Esophagus muscularis mucosa (tissue), 4 donors: ENCODE measurements around the gene PCDH19. TPM values are rescaled to one million over a fixed set of nuclear protein-coding genes. Genes with fewer than 3 reads are reported as not detected.

Experiments used
- DNase-seq: peaks from one replicate; pipeline ENCODE4 v3.0.0-alpha.2; 2017; ENCODE audit errors: extremely low spot score
- H3K27ac ChIP-seq, 4 donors: fragments of 200-600 bp; sonication (generic); replicated peaks in 1 of 4; 1 replicate in 3 of 4; 2 replicates in 1 of 4; pipeline ENCODE4 v1.5.1; 2016 to 2019; ENCODE audit warnings: mild to moderate bottlenecking in 1 of 4
- H3K27me3 ChIP-seq, 4 donors: fragments of 200-600 bp; sonication (generic); one replicate each; pipeline versions ENCODE4 v1.5.1 to v1.6.0; 2016 to 2019
- H3K36me3 ChIP-seq, 4 donors: fragments of 200-600 bp; sonication (generic); one replicate each; pipeline ENCODE4 v1.5.1; 2016 to 2019
- H3K4me1 ChIP-seq, 4 donors: fragments of 200-600 bp; sonication (generic); one replicate each; pipeline ENCODE4 v1.5.1; 2016 to 2019
- H3K4me3 ChIP-seq, 4 donors: fragments of 200-600 bp; sonication (generic); 1 replicate in 2 of 4; 2 replicates in 2 of 4; pipeline ENCODE4 v1.5.1; 2016 to 2019; ENCODE audit warnings: mild to moderate bottlenecking in 4 of 4, moderate library complexity in 1 of 4
- H3K9me3 ChIP-seq, 4 donors: fragments of 200-600 bp; sonication (generic); 1 replicate in 3 of 4; 2 replicates in 1 of 4; pipeline ENCODE4 v1.5.1; 2016 to 2019
- CTCF ChIP-seq, 3 experiments: fragments of 200-600 bp in 2 of 3; fragments of 450-650 bp in 1 of 3; sonication (generic) in 2 of 3; IDR thresholded peaks; one replicate each; pipeline ENCODE4 v1.5.1; 2017 to 2019; ENCODE audit warnings: antibody characterized with exemption in 3 of 3, mild to moderate bottlenecking in 2 of 3, moderate library complexity in 1 of 3
- EP300 ChIP-seq: sonication (generic); formaldehyde crosslinking; IDR thresholded peaks from one replicate; pipeline ENCODE4 v1.6.1; 2017; ENCODE audit warnings: antibody characterized with exemption
- POLR2A ChIP-seq: fragments of 450-650 bp; IDR thresholded peaks from one replicate; pipeline ENCODE4 v1.6.1; 2017; ENCODE audit warnings: antibody characterized with exemption, moderate library complexity, mild to moderate bottlenecking, low read depth
- POLR2AphosphoS5 ChIP-seq, 2 donors: sonication (generic); formaldehyde crosslinking; IDR thresholded peaks; one replicate each; pipeline ENCODE4 v1.6.1; 2017; ENCODE audit warnings: antibody characterized with exemption in 2 of 2
- WGBS: methylation state at CpG from one replicate; pipeline ENCODE4 v1.1.5; 2018; 5-methylcytosine and 5-hydroxymethylcytosine counted together
- intact Hi-C: fragments of 100-400 bp; cut with DNase I; formaldehyde crosslinking; loops from one replicate; pipeline ENCODE4 v1.15.1; 2023
- total RNA-seq, 4 donors: library from RNA; depleted of rRNA; stranded (reverse); fragments of >200 nt; gene quantifications; one replicate each; pipeline versions ENCODE4 v1.1.0 to v1.2.1, GENCODE V29; 2016

Gene PCDH19
- total RNA-seq, 4 donors from 2014 or later = 1.2 to 3.8 (median 2.2) TPM

DNA sequence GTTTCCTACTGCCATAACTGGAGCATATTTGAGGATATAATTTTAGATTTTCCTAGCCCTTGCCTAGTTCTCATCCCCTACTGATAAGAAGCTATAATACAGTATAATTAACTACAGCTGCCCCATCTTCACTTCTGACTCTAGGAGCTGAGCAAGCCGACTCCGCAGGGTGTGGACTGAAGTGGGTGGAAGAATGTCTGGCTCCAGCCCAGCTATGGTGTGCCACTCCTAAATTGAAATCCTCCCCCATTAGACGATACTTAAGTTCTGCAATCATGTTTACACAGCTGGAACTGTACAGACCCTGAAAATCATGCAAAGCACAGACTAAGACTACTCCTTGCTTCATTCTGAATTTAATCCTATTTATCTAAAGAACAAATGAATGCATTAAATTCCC lies 93.1 kb downstream of the PCDH19 start:
- TF ChIP-seq EP300 (no peak), CTCF (IDR thresholded peaks at IDR 0.05) (no peak), POLR2AphosphoS5 (IDR thresholded peaks at IDR 0.05) (no peak), POLR2A (no peak)
- DNase-seq = no peak
- Histone ChIP-seq H3K4me3 (no peak overlapping the region), H3K27ac (no peak overlapping the region), H3K9me3 (no peaks in the 10 kb centered on the region), H3K36me3 (no peaks in the 10 kb centered on the region), H3K27me3 (peaks cover 0 to 4% (median 0%) of the 10 kb centered on the region in 4 donors), H3K4me1 (no peaks in the 10 kb centered on the region)
- 62% methylated on average over 3 of the region's 3 CpGs for WGBS
- intact Hi-C loops = no loop called here

DNA sequence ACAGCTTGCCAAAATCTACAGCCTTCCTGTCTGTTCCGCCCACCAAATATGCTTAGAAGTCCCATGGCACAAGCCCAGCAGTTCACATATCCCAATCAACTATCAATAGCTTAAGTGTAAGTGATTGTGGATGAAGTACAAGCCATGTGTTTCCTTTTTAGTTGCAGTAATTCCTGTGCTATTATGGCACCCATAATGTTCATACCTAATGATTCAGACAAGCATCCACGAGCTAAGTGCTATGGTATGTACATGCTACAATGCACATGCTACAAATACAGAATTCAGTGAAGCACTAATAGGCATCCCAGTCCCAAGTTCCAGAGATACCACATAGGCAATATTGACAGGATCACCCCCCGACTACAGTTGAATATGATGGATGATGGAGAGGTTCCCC lies 94.5 kb downstream of the PCDH19 start:
- H3K9me3 ChIP-seq = no peaks in the 10 kb centered on the region
- DNase-seq = no peak
- no peak overlapping the region for H3K27ac ChIP-seq
- H3K27me3 ChIP-seq = peaks cover 0 to 4% (median 0%) of the 10 kb centered on the region in 4 donors
- TF ChIP-seq POLR2AphosphoS5 (IDR thresholded peaks at IDR 0.05) (no peak), EP300 (no peak), POLR2A (no peak), CTCF (IDR thresholded peaks at IDR 0.05) (no peak)
- 62% methylated on average over 3 of the region's 3 CpGs for WGBS
- no peaks in the 10 kb centered on the region for H3K4me1 ChIP-seq
- H3K36me3 ChIP-seq = no peaks in the 10 kb centered on the region
- intact Hi-C loops = no loop called here
- H3K4me3 ChIP-seq = no peak overlapping the region

- intact Hi-C loops = no loop called here
- Histone ChIP-seq H3K27me3 (no peaks in the 10 kb centered on the region), H3K36me3 (no peaks in the 10 kb centered on the region), H3K4me1 (no peaks in the 10 kb centered on the region), H3K9me3 (no peaks in the 10 kb centered on the region), H3K4me3 (no peak overlapping the region), H3K27ac (no peak overlapping the region)
- no peak for TF ChIP-seq CTCF (IDR thresholded peaks at IDR 0.05)
- no peak for DNase-seq
- 73% methylated on average over 2 of the region's 2 CpGs for WGBS
Measured at GRCh38 chrX:100299559-100299958, 110.5 kb downstream of the PCDH19 start.

DNA sequence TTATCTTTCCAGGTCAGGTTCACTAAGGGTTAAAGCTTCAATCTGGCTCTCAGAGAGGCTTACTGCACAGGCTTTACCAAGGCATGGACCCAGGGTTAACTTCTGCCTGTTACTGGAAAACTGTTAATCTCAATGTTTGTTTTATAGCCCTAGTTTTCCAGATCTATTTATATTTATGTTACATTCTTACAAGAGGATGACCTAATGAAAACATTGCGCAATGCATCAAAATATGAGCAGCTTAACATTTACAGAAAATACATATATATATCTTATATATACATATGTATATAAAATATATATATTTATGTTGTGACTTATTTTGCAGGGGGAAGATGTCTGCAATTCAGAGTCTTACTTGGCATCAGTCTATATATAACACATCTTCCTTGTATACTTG lies 112.3 kb downstream of the PCDH19 start:
- Histone ChIP-seq H3K27me3 (no peaks in the 10 kb centered on the region), H3K4me3 (no peak overlapping the region), H3K27ac (no peak overlapping the region), H3K36me3 (no peaks in the 10 kb centered on the region), H3K9me3 (no peaks in the 10 kb centered on the region), H3K4me1 (no peaks in the 10 kb centered on the region)
- TF ChIP-seq POLR2A (no peak), CTCF (IDR thresholded peaks at IDR 0.05) (no peak), EP300 (no peak), POLR2AphosphoS5 (IDR thresholded peaks at IDR 0.05) (no peak)
- intact Hi-C loops = no loop called here
- DNase-seq = no peak
- 86% methylated on average over 1 of the region's 1 CpG for WGBS

- intact Hi-C loops = no loop called here
- 75% methylated on average over 18 of the region's 21 CpGs for WGBS
- no peak overlapping the region for H3K27ac ChIP-seq
- no peaks in the 10 kb centered on the region for H3K4me1 ChIP-seq
- no peak for TF ChIP-seq EP300
- H3K4me3 ChIP-seq = no peak overlapping the region
- no peak for DNase-seq
- no peaks in the 10 kb centered on the region for H3K9me3 ChIP-seq
- peaks cover 0 to 3% (median 0%) of the 10 kb centered on the region in 4 donors for H3K27me3 ChIP-seq
- no peaks in the 10 kb centered on the region for H3K36me3 ChIP-seq
Measured at GRCh38 chrX:100296183-100296753, 113.8 kb downstream of the PCDH19 start.
